ENCODE results near the gene MGMT.

DNA sequence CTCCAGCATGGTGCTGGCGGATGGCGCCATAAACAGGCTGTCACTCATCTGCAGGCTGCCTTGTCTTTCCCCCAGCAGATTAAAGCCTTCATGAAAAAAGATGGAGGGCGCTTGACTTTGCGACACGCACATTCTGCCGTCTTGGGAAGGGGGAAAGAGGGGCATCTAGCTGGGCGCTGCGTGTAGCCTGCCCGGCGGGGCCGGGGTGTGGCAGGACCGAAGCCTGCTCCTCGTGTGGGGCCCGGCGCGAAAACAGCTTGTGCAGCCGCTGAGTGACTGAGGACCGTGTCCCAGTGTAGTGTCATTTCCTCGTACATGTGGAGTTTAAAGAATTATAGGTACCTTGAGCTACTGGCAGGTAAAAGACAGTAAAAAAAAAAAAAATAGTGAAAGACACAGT, 97.9 kb downstream of the MGMT start:
- no peak for TF ChIP-seq EP300 (IDR thresholded peaks at IDR 0.05)
- TF ChIP-seq, protein P1, sequence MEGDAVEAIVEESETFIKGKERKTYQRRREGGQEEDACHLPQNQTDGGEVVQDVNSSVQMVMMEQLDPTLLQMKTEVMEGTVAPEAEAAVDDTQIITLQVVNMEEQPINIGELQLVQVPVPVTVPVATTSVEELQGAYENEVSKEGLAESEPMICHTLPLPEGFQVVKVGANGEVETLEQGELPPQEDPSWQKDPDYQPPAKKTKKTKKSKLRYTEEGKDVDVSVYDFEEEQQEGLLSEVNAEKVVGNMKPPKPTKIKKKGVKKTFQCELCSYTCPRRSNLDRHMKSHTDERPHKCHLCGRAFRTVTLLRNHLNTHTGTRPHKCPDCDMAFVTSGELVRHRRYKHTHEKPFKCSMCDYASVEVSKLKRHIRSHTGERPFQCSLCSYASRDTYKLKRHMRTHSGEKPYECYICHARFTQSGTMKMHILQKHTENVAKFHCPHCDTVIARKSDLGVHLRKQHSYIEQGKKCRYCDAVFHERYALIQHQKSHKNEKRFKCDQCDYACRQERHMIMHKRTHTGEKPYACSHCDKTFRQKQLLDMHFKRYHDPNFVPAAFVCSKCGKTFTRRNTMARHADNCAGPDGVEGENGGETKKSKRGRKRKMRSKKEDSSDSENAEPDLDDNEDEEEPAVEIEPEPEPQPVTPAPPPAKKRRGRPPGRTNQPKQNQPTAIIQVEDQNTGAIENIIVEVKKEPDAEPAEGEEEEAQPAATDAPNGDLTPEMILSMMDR (IDR thresholded peaks at IDR 0.05): no peak
